COLO829 (cell line): ENCODE data around the gene LMO1.

Source experiments
- DNase-seq: peaks from one replicate; pipeline ENCODE4 v3.0.0; 2012; ENCODE audit warnings: low spot score

LMO1 gene

GRCh38 chr11:8205566-8205965, 58.1 kb downstream of the LMO1 start:
- DNase-seq = no peak

GRCh38 chr11:8204596-8204995, 59.1 kb downstream of the LMO1 start:
- DNase-seq = no peak

GRCh38 chr11:8204025-8204424, 59.7 kb downstream of the LMO1 start:
- no peak for DNase-seq

- no peak for DNase-seq
These were observed 60.3 kb downstream of the LMO1 start for GRCh38 chr11:8203414-8203715.

GRCh38 chr11:8202516-8203413, 60.9 kb downstream of the LMO1 start:
- DNase-seq = no peak

- DNase-seq = no peak
These were observed 61.9 kb downstream of the LMO1 start for GRCh38 chr11:8201644-8202365.

GRCh38 chr11:8199676-8200075, 64.0 kb downstream of the LMO1 start:
- no peak for DNase-seq

GRCh38 chr11:8196749-8197148, 66.9 kb downstream of the LMO1 start:
- DNase-seq = no peak

- DNase-seq = no peak
These were observed 68.7 kb downstream of the LMO1 start for GRCh38 chr11:8194956-8195355.

- no peak for DNase-seq
These were observed 70.8 kb downstream of the LMO1 start for GRCh38 chr11:8192896-8193209.

- DNase-seq = peak; percentile 87
These were observed 71.4 kb downstream of the LMO1 start for GRCh38 chr11:8192016-8192895.

- DNase-seq = no peak
These were observed 73.2 kb downstream of the LMO1 start for GRCh38 chr11:8190431-8190830.

GRCh38 chr11:8186429-8186828, 77.2 kb downstream of the LMO1 start:
- no peak for DNase-seq

- DNase-seq = no peak
These were observed 80.6 kb downstream of the LMO1 start for GRCh38 chr11:8183111-8183510.

- DNase-seq = no peak
These were observed 83.2 kb downstream of the LMO1 start for GRCh38 chr11:8180469-8180868.

GRCh38 chr11:8178297-8178696, 85.4 kb downstream of the LMO1 start:
- no peak for DNase-seq

GRCh38 chr11:8177136-8177535, 86.5 kb downstream of the LMO1 start:
- DNase-seq = no peak
